Measurements from ENCODE around the gene RNF150.

RNF150 gene

DNA sequence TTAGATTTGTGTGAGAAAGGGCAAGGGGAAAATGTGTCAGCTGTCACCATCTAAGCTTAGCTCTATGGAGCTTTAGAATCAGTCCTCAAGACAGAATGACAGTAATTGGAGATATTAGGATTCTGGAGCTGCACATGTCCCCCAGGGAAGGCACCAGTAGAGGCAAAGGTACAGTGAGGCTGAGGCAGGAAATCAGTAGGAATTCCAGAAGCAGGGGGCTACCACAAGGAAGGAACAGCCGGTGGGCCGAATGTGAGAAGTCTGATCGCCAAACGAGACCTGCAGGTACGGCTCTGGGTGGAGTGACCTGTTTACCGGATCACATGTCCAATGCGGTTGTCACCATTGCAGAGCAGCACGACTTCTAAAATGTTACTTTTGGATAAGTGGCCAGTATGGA is 52.6 kb downstream of the RNF150 start:
- H3K4me3 ChIP-seq (ENCODE audit: low read length, poor library complexity, severe bottlenecking) = no peak overlapping the region
- H3K27me3 ChIP-seq (ENCODE audit: insufficient read depth, low read length, poor library complexity, severe bottlenecking) = no peaks in the 10 kb centered on the region
- H3K79me2 ChIP-seq (ENCODE audit: insufficient read depth, low read length) = no peaks in the 10 kb centered on the region
- no peak overlapping the region for H3K4me2 ChIP-seq (ENCODE audit: low read depth, low read length, poor library complexity, severe bottlenecking)
- H3K9ac ChIP-seq (ENCODE audit: low read depth, low read length, poor library complexity, severe bottlenecking) = no peak overlapping the region
- no peaks in the 10 kb centered on the region for H3K4me1 ChIP-seq (ENCODE audit: insufficient read depth, low read length, poor library complexity, severe bottlenecking)
- no peaks in the 10 kb centered on the region; the same call in 1 of the 2 replicates for H3K9me3 ChIP-seq (ENCODE audit: insufficient read depth, low read depth, low read length)
- H4K20me1 ChIP-seq (ENCODE audit: insufficient read depth, low read length, poor library complexity, severe bottlenecking) = no peaks in the 10 kb centered on the region
- H3K36me3 ChIP-seq (ENCODE audit: insufficient read depth, low read length) = no peaks in the 10 kb centered on the region
- no peaks in the 10 kb centered on the region for H3K9me2 ChIP-seq (replicated peaks; ENCODE audit: low read depth, low read length)
- H3F3A ChIP-seq (ENCODE audit: low read depth) = no peaks in the 10 kb centered on the region
- TF ChIP-seq EZH2phosphoT487 (IDR thresholded peaks at IDR 0.05; ENCODE audit: borderline replicate concordance) = no peak
- TF ChIP-seq, protein P1, sequence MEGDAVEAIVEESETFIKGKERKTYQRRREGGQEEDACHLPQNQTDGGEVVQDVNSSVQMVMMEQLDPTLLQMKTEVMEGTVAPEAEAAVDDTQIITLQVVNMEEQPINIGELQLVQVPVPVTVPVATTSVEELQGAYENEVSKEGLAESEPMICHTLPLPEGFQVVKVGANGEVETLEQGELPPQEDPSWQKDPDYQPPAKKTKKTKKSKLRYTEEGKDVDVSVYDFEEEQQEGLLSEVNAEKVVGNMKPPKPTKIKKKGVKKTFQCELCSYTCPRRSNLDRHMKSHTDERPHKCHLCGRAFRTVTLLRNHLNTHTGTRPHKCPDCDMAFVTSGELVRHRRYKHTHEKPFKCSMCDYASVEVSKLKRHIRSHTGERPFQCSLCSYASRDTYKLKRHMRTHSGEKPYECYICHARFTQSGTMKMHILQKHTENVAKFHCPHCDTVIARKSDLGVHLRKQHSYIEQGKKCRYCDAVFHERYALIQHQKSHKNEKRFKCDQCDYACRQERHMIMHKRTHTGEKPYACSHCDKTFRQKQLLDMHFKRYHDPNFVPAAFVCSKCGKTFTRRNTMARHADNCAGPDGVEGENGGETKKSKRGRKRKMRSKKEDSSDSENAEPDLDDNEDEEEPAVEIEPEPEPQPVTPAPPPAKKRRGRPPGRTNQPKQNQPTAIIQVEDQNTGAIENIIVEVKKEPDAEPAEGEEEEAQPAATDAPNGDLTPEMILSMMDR (conservative IDR thresholded peaks at IDR 0.05; ENCODE audit: low read length) = no peak
- no peak overlapping the region for H2AFZ ChIP-seq (ENCODE audit: low read length)

DNA sequence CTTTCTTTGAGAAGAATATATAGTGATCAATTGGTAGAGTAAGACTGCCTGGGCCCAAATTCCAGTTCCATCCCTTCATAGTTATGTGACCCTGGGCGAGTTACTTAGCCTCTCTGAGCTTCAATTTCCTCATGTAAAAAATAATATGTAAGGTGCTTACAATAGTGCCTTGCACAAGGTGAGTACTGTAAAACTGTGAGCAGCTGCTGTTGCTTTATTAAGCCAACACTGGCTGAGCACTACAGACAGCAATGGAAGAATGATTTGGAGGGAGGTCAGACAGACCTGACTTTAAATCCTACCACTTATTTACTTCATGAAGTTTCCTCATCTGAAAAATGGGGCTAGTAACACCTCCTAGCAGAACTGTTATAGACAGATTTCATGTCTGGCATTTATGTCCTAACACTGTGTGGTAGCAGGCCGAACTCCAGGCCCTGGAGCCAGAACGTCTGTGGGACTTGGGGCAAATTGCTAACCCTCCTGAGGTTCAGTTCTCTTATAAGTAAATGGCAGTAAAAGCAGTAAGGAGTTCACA is 53.8 kb downstream of the RNF150 start:
- H3K4me1 ChIP-seq (ENCODE audit: insufficient read depth, low read length, poor library complexity, severe bottlenecking) = no peaks in the 10 kb centered on the region
- no peaks in the 10 kb centered on the region for H3K79me2 ChIP-seq (ENCODE audit: insufficient read depth, low read length)
- H3K9ac ChIP-seq (ENCODE audit: low read depth, low read length, poor library complexity, severe bottlenecking) = no peak overlapping the region
- no peaks in the 10 kb centered on the region for H3K36me3 ChIP-seq (ENCODE audit: insufficient read depth, low read length)
- no peaks in the 10 kb centered on the region for H3K9me3 ChIP-seq (ENCODE audit: insufficient read depth, low read depth, low read length)
- H2AFZ ChIP-seq (ENCODE audit: low read length) = no peak overlapping the region
- H3K4me2 ChIP-seq (ENCODE audit: low read depth, low read length, poor library complexity, severe bottlenecking) = no peak overlapping the region
- no peaks in the 10 kb centered on the region for H3K9me2 ChIP-seq (replicated peaks; ENCODE audit: low read depth, low read length)
- no peaks in the 10 kb centered on the region for H3K27me3 ChIP-seq (ENCODE audit: insufficient read depth, low read length, poor library complexity, severe bottlenecking)
- no peak overlapping the region for H3K4me3 ChIP-seq (ENCODE audit: low read length, poor library complexity, severe bottlenecking)
- H4K20me1 ChIP-seq (ENCODE audit: insufficient read depth, low read length, poor library complexity, severe bottlenecking) = no peaks in the 10 kb centered on the region
- TF ChIP-seq EZH2phosphoT487 (IDR thresholded peaks at IDR 0.05; ENCODE audit: borderline replicate concordance) = no peak
- TF ChIP-seq, protein P1 (conservative IDR thresholded peaks at IDR 0.05; ENCODE audit: low read length) = no peak
- no peaks in the 10 kb centered on the region for H3F3A ChIP-seq (ENCODE audit: low read depth)

DNA sequence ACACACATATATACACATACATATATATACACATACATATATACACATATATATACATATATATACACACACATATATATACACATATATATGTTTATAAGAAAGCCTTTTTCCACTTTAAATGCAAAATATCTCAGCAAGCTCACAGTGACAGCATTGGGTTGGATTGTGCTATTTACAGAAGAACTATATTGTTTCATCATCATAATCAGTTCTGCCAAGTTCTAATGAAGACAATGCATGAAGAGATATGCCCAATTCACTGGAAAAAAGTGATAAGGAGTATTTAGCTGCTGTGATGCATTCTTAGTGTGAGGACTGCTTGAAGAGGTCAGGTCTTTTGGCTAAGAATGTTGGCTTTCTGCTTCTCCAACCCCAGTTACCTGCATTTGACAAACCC is 54.4 kb downstream of the RNF150 start:
- no peaks in the 10 kb centered on the region for H3K4me1 ChIP-seq (ENCODE audit: insufficient read depth, low read length, poor library complexity, severe bottlenecking)
- no peak overlapping the region for H2AFZ ChIP-seq (ENCODE audit: low read length)
- no peaks in the 10 kb centered on the region for H3K27me3 ChIP-seq (ENCODE audit: insufficient read depth, low read length, poor library complexity, severe bottlenecking)
- H4K20me1 ChIP-seq (ENCODE audit: insufficient read depth, low read length, poor library complexity, severe bottlenecking) = no peaks in the 10 kb centered on the region
- TF ChIP-seq, protein P1 (conservative IDR thresholded peaks at IDR 0.05; ENCODE audit: low read length) = no peak
- no peak for TF ChIP-seq EZH2phosphoT487 (IDR thresholded peaks at IDR 0.05; ENCODE audit: borderline replicate concordance)
- H3K9me3 ChIP-seq (ENCODE audit: insufficient read depth, low read depth, low read length) = no peaks in the 10 kb centered on the region
- no peak overlapping the region for H3K9ac ChIP-seq (ENCODE audit: low read depth, low read length, poor library complexity, severe bottlenecking)
- no peaks in the 10 kb centered on the region for H3K9me2 ChIP-seq (replicated peaks; ENCODE audit: low read depth, low read length)
- H3K4me3 ChIP-seq (ENCODE audit: low read length, poor library complexity, severe bottlenecking) = no peak overlapping the region
- H3F3A ChIP-seq (ENCODE audit: low read depth) = no peaks in the 10 kb centered on the region
- H3K79me2 ChIP-seq (ENCODE audit: insufficient read depth, low read length) = no peaks in the 10 kb centered on the region
- H3K36me3 ChIP-seq (ENCODE audit: insufficient read depth, low read length) = no peaks in the 10 kb centered on the region
- no peak overlapping the region for H3K4me2 ChIP-seq (ENCODE audit: low read depth, low read length, poor library complexity, severe bottlenecking)
